ENCODE measurements around the gene RHCE.

The RHCE gene

GRCh38 chr1:25460020-25460419 is 39.4 kb upstream of the RHCE start:
- no peak overlapping the region for H3K4me3 ChIP-seq (ENCODE audit: low read depth, low read length)
- TF ChIP-seq, protein P1, sequence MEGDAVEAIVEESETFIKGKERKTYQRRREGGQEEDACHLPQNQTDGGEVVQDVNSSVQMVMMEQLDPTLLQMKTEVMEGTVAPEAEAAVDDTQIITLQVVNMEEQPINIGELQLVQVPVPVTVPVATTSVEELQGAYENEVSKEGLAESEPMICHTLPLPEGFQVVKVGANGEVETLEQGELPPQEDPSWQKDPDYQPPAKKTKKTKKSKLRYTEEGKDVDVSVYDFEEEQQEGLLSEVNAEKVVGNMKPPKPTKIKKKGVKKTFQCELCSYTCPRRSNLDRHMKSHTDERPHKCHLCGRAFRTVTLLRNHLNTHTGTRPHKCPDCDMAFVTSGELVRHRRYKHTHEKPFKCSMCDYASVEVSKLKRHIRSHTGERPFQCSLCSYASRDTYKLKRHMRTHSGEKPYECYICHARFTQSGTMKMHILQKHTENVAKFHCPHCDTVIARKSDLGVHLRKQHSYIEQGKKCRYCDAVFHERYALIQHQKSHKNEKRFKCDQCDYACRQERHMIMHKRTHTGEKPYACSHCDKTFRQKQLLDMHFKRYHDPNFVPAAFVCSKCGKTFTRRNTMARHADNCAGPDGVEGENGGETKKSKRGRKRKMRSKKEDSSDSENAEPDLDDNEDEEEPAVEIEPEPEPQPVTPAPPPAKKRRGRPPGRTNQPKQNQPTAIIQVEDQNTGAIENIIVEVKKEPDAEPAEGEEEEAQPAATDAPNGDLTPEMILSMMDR (IDR thresholded peaks at IDR 0.05; ENCODE audit: insufficient read depth, low read length, missing control alignments) = no peak
- DNase-seq (ENCODE audit: low read depth, low spot score) = no peak
- CTCF ChIA-PET = no interaction called here
- POLR2A ChIA-PET = no interaction called here

DNA sequence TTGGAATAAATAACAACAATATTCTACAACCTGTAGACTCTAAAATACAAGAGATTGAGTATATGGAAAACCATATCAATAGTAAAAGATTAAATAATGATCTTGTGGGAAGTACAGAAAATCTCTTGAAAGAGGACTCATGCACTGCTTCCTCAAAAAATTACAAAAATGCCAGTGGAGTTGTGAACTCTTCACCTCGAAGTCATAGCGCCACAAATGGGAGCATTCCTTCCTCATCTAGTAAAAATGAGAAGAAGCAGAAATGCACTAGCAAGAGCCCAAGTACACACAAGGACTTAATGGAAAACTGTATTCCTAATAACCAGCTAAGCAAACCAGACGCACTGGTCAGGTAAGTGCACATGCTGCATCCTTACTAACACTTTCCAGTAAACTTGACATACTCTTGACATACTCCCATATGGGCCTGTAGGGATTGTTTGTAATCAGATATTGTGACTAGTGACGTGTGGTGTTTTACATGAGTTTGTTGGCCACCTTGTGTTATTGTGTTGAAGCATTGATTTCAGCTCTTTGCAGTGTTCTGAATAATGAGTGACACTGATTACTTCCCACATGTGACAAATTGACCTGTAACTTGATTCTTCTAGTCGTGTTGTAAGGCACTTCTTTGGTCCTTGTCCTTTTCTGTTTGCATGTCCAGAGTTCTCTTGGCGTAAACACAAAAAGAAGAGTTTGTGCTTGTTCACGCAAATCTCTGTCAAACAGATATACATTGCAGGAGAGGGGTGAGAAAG is 38.1 kb upstream of the RHCE start:
- TF ChIP-seq, protein P1 (IDR thresholded peaks at IDR 0.05; ENCODE audit: insufficient read depth, low read length, missing control alignments) = no peak
- CTCF ChIA-PET = no interaction called here
- H3K4me3 ChIP-seq (ENCODE audit: low read depth, low read length) = no peak overlapping the region
- peak; percentile 54 for DNase-seq (ENCODE audit: low read depth, low spot score)
- POLR2A ChIA-PET = no interaction called here

DNA sequence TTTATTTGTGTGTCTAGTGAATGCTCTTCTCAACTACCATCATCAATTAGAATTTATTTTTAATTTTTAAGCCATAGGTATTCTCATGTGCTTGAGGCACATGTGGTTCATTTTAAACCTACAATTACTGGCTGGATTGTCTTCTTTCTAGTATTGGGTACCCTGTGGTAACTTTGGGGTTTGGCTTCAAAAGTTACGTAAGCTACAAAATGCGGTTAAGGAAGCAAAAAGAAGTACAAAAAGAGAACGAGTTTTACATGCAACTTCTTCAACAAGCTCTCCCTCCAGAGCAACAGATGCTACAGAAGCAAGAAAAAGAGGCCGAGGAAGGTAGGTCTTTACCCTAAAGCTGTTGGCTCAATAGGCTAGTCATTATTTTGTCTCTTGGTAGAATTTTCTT is 35.9 kb upstream of the RHCE start:
- TF ChIP-seq, protein P1 (IDR thresholded peaks at IDR 0.05; ENCODE audit: insufficient read depth, low read length, missing control alignments) = no peak
- no peak overlapping the region for H3K4me3 ChIP-seq (ENCODE audit: low read depth, low read length)
- DNase-seq (ENCODE audit: low read depth, low spot score) = no peak
- POLR2A ChIA-PET = interaction anchor here (0.9 kb wide), 1 partner anchor 209 kb away, joined by 3 read pairs; the partner anchor contains the start of gene RSRP1
- CTCF ChIA-PET = interaction anchor here (0.8 to 1.7 kb wide), 4 partner anchors 14 to 64 kb away, joined by 3 to 6 read pairs (median 3); no protein-coding TSS in a partner anchor

DNA sequence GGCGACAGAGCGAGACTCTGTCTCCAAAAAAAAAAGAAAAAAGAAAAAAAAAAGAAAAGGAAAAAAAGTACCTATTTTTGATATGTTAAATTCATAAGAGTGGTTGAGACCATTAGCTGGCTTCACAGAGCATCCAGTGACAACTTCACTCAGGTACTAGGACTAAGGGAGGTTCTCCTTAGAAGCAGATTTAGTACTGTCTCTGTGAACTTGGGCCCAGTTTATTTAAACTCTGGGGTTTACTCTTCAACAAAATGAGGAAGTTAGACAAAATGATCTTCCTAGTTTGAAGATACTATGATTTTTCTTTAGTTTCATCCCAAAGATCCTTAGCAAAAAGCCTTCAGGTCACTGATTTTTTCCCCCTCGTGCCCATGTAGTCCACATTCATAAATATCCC is 31.3 kb upstream of the RHCE start:
- DNase-seq (ENCODE audit: low read depth, low spot score) = no peak
- TF ChIP-seq, protein P1 (IDR thresholded peaks at IDR 0.05; ENCODE audit: insufficient read depth, low read length, missing control alignments) = no peak
- no peak overlapping the region for H3K4me3 ChIP-seq (ENCODE audit: low read depth, low read length)
- CTCF ChIA-PET = interaction anchor here (1.9 kb wide), 1 partner anchor 69 kb away, joined by 12 read pairs; no protein-coding TSS in a partner anchor
- POLR2A ChIA-PET = no interaction called here

GRCh38 chr1:25450891-25451290 is 30.3 kb upstream of the RHCE start:
- CTCF ChIA-PET = interaction anchor here (0.9 to 1.9 kb wide), 5 partner anchors 25 to 158 kb away, joined by 3 to 12 read pairs (median 3); no protein-coding TSS in a partner anchor
- POLR2A ChIA-PET = interaction anchor here (0.9 kb wide), 1 partner anchor 21 kb away, joined by 3 read pairs; no protein-coding TSS in a partner anchor
- no peak overlapping the region for H3K4me3 ChIP-seq (ENCODE audit: low read depth, low read length)
- no peak for DNase-seq (ENCODE audit: low read depth, low spot score)
- TF ChIP-seq, protein P1 (IDR thresholded peaks at IDR 0.05; ENCODE audit: insufficient read depth, low read length, missing control alignments) = no peak

DNA sequence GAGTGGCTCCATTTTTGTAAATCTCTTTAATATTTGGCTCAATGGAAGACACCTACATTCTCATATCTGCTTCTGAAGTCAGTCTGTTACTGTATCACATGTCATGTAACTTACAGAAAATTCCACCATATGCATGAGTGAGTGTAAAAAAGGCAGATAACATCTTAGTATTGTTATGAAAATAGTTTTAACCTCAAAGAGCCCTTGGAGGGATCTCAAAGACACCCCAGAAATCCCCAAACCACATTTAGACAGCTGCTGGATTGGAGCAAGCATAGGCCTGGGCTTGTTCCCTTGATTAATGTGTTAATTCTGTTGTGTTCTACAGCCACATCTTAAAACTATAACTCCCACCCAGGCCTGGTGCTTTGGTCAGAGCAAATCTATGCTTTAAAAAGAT is 26.9 kb upstream of the RHCE start:
- TF ChIP-seq, protein P1 (IDR thresholded peaks at IDR 0.05; ENCODE audit: insufficient read depth, low read length, missing control alignments) = no peak
- no peak for DNase-seq (ENCODE audit: low read depth, low spot score)
- CTCF ChIA-PET = interaction anchor here (1.1 kb wide), 1 partner anchor 73 kb away, joined by 5 read pairs; no protein-coding TSS in a partner anchor
- POLR2A ChIA-PET = no interaction called here
- no peak overlapping the region for H3K4me3 ChIP-seq (ENCODE audit: low read depth, low read length)

Data from AG04449 (cell line).